IPS-15b (cell line): ENCODE data around the gene ADGRF3.
"Not testable (repeated sequence)": the region's sequence is repeated elsewhere in the genome, so short reads cannot be mapped to it uniquely, and the experiment has no call there.

Experiments used
- H3K27me3 ChIP-seq: one replicate; pipeline ENCODE4 v1.6.1; 2013; ENCODE audit warnings: low read length; ENCODE audit not compliant: control insufficient read depth, insufficient read depth
- H3K36me3 ChIP-seq: one replicate; pipeline ENCODE4 v1.6.1; 2013; ENCODE audit warnings: low read length; ENCODE audit not compliant: control insufficient read depth, insufficient read depth
- H3K4me1 ChIP-seq: one replicate; pipeline ENCODE4 v1.6.1; 2013; ENCODE audit warnings: mild to moderate bottlenecking, low read length; ENCODE audit not compliant: control insufficient read depth, insufficient read depth
- H3K4me3 ChIP-seq: one replicate; pipeline ENCODE4 v1.5.1; 2013; ENCODE audit warnings: low read depth, low read length
- H3K9ac ChIP-seq: one replicate; pipeline ENCODE4 v1.6.1; 2013; ENCODE audit warnings: low read depth, mild to moderate bottlenecking, low read length
- H3K9me3 ChIP-seq: one replicate; pipeline ENCODE4 v1.6.1; 2013; ENCODE audit warnings: mild to moderate bottlenecking, low read length; ENCODE audit not compliant: control insufficient read depth, insufficient read depth

Gene ADGRF3

GRCh38 chr2:26268213-26268612 is 78.4 kb downstream of the ADGRF3 start:
- H3K4me3 ChIP-seq, result no peak overlapping the region
- H3K27me3 ChIP-seq, result no peaks in the 10 kb centered on the region
- no peaks in the 10 kb centered on the region for H3K4me1 ChIP-seq
- H3K9ac ChIP-seq, result no peak overlapping the region
- no peaks in the 10 kb centered on the region for H3K9me3 ChIP-seq
- H3K36me3 ChIP-seq, result no peaks in the 10 kb centered on the region

GRCh38 chr2:26258836-26259235 is 87.8 kb downstream of the ADGRF3 start:
- H3K4me1 ChIP-seq, H3K9ac ChIP-seq, H3K27me3 ChIP-seq, H3K9me3 ChIP-seq, H3K4me3 ChIP-seq, H3K36me3 ChIP-seq: not testable (repeated sequence)
